Esophagus squamous epithelium (tissue), 4 donors: Measurements from ENCODE around the gene RAB8A.

Experiments used
- CTCF ChIP-seq, 6 experiments: fragments of 450-650 bp in 4 of 6; fragments of 200-600 bp in 2 of 6; sonication (generic) in 2 of 6; IDR thresholded peaks; one replicate each; pipeline ENCODE4 v1.5.1; 2016 to 2019; ENCODE audit warnings: antibody characterized with exemption in 6 of 6, mild to moderate bottlenecking in 4 of 6, moderate library complexity in 4 of 6
- POLR2A ChIP-seq, 4 donors: fragments of 450-650 bp; IDR thresholded peaks; one replicate each; pipeline ENCODE4 v1.6.1; 2017; ENCODE audit warnings: antibody characterized with exemption in 4 of 4, mild to moderate bottlenecking in 4 of 4, moderate library complexity in 3 of 4

GRCh38 chr19:16127776-16128371, 16.2 kb downstream of the RAB8A start:
- TF ChIP-seq CTCF (IDR thresholded peaks at IDR 0.05) (no peak), POLR2A (IDR thresholded peaks at IDR 0.05) (no peak)
